MG63 (cell line): Measurements from ENCODE around the gene IGIP. TPM values are rescaled to one million over a fixed set of nuclear protein-coding genes. Genes with fewer than 3 reads are reported as not detected.

ENCODE experiments used
- DNase-seq: peaks from one replicate; pipeline ENCODE4 v3.0.0-alpha.2; 2020
- H3K27me3 ChIP-seq: fragments of 250-450 bp; sonication (Bioruptor Pico); 2 replicates; pipeline ENCODE4 v1.5.1; 2020; ENCODE audit warnings: mild to moderate bottlenecking, moderate library complexity
- H3K36me3 ChIP-seq: fragments of 250-450 bp; sonication (Bioruptor Pico); 2 replicates; pipeline ENCODE4 v1.5.1; 2020; ENCODE audit warnings: mild to moderate bottlenecking, moderate library complexity
- H3K4me3 ChIP-seq: fragments of 250-450 bp; sonication (Bioruptor Pico); 2 replicates; pipeline ENCODE4 v1.5.1; 2020; ENCODE audit warnings: mild to moderate bottlenecking, moderate library complexity
- H3K9me3 ChIP-seq: fragments of 250-450 bp; sonication (Bioruptor Pico); 2 replicates; pipeline ENCODE4 v1.5.1; 2020; ENCODE audit warnings: mild to moderate bottlenecking, moderate library complexity
- total RNA-seq: library from RNA; depleted of rRNA; stranded (reverse); fragments of >200 nt; shearing (Covaris generic); gene quantifications from 2 replicates; pipeline ENCODE4 v1.2.3, GENCODE V29; 2014; ENCODE audit warnings: low replicate concordance; rRNA removed

Gene IGIP
- 1.4 TPM in 2 replicates for total RNA-seq

GRCh38 chr5:140125637-140126036, at the start of gene IGIP:
Gene IGIP, plus strand, starts transcription at chr5:140125937. Its CDS starts 2,540 bp downstream, at chr5:140128477.
- H3K4me3 ChIP-seq, result no peak within 1 kb of the TSS
- no peaks in the 10 kb centered on the region for H3K27me3 ChIP-seq
- DNase-seq, result no peak
- no peaks in the 10 kb centered on the region for H3K9me3 ChIP-seq
- H3K36me3 ChIP-seq, result no peaks in the 10 kb centered on the region

DNA sequence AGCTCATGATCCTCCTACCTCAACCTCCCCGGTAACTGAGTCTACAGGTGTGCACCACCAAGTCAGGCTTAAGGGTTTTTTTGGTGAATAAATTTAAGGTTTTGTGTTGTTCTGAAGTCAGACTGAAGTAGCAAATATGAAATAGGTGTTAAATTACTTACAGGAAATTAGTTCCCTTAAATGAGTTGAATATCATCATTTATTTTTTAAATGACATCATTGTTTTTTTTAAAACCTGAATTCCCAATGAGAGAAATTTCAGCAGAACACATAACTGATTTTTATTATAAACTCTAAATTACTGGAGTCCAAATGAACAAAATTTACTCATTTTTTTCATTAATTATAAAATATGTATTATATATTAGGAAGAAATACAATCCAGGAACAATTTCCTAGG, 49.6 kb upstream of the IGIP start:
- Histone ChIP-seq H3K36me3 (no peaks in the 10 kb centered on the region), H3K9me3 (no peaks in the 10 kb centered on the region), H3K4me3 (no peak overlapping the region), H3K27me3 (no peaks in the 10 kb centered on the region; the same call in 1 of the 2 replicates)
- no peak for DNase-seq

GRCh38 chr5:140076788-140077187, 48.9 kb upstream of the IGIP start:
- H3K9me3 ChIP-seq, result no peaks in the 10 kb centered on the region
- peaks cover under 1% of the 10 kb centered on the region; the same call in 1 of the 2 replicates for H3K27me3 ChIP-seq
- no peak for DNase-seq
- H3K36me3 ChIP-seq, result no peaks in the 10 kb centered on the region
- H3K4me3 ChIP-seq, result no peak overlapping the region

GRCh38 chr5:140083120-140083519, 42.6 kb upstream of the IGIP start:
- Histone ChIP-seq H3K4me3 (no peak overlapping the region), H3K36me3 (no peaks in the 10 kb centered on the region), H3K9me3 (no peaks in the 10 kb centered on the region), H3K27me3 (peaks cover 40% of the 10 kb centered on the region)
- DNase-seq, result no peak

- Histone ChIP-seq H3K4me3 (no peak overlapping the region), H3K27me3 (peaks cover 40% of the 10 kb centered on the region)
- DNase-seq, result no peak
These were observed 42.1 kb upstream of the IGIP start for GRCh38 chr5:140083650-140084049.

DNA sequence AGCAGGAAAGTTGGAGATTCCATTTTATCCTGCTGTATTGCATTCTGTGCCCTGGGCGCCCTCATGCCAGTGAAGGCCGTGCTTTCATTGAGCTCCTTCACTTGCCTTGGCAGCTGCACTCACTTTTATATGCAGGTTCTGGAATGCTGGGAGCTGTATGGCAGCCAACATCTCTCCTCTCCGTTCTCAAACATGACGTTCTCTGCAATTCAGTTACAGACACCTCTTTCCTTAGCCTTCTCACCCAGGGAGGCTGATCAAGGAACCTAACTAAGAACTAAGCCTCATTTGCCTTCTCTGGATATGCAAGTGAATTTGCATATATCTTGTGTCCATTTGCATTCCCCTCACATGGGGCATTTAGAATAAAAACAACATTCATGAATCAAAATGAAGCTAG, 41.2 kb upstream of the IGIP start:
- H3K36me3 ChIP-seq, result no peaks in the 10 kb centered on the region
- no peak overlapping the region for H3K4me3 ChIP-seq
- no peak for DNase-seq
- peaks cover 4% of the 10 kb centered on the region for H3K9me3 ChIP-seq
- H3K27me3 ChIP-seq, result peaks cover 40% of the 10 kb centered on the region

More at GRCh38 chr5:140083650-140084049, 42.1 kb upstream of the IGIP start:
- Histone ChIP-seq H3K36me3 (no peaks in the 10 kb centered on the region), H3K9me3 (no peaks in the 10 kb centered on the region)

DNA sequence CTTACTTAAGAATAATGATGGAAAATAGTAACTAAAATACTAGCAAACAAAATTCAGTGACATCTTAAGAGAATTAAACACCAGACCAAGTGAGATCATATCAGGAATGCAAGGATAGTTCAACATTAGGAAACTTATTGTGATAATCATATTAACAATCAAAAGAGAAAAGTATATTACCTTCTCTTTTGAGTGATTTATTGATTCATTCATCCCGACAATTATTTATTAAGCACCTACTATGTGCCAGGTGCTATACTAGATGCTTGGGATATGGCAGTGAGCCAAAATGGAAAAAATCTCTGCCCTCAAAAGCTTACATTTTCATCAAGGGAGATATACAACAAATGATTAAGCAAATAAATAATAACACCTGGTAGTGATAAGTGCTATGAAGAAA, 35.5 kb upstream of the IGIP start:
- Histone ChIP-seq H3K36me3 (no peaks in the 10 kb centered on the region), H3K27me3 (peaks cover 15% of the 10 kb centered on the region), H3K4me3 (no peak overlapping the region), H3K9me3 (peaks cover 16% of the 10 kb centered on the region)
- DNase-seq, result no peak

GRCh38 chr5:140093179-140093578, 32.6 kb upstream of the IGIP start:
- no peak for DNase-seq
- no peak overlapping the region for H3K4me3 ChIP-seq
- H3K36me3 ChIP-seq, result no peaks in the 10 kb centered on the region
- peaks cover 16% of the 10 kb centered on the region for H3K9me3 ChIP-seq
- H3K27me3 ChIP-seq, result no peaks in the 10 kb centered on the region

DNA sequence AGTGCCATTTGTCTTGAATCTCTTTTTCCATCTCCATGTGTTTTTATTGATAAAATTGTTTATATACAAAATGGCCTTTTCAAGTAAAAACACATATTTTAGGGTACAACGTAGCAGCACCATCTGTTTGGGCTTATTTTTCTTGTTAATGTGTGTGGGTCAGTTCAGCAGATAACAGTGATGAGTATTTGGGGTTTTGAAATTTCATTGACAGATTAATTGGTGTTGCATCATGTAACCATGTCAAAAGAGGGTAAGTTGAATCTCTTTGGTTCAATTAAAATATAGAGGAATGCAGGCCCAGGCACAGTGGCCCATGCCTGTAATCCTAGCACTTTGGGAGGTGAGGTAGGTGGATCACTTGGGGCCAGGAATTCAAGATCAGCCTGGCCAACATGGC, 31.9 kb upstream of the IGIP start:
- no peaks in the 10 kb centered on the region for H3K27me3 ChIP-seq
- DNase-seq, result no peak
- H3K36me3 ChIP-seq, result no peaks in the 10 kb centered on the region
- H3K4me3 ChIP-seq, result no peak overlapping the region
- peaks cover 16% of the 10 kb centered on the region for H3K9me3 ChIP-seq

GRCh38 chr5:140094889-140095288, 30.8 kb upstream of the IGIP start:
- DNase-seq, result no peak

DNA sequence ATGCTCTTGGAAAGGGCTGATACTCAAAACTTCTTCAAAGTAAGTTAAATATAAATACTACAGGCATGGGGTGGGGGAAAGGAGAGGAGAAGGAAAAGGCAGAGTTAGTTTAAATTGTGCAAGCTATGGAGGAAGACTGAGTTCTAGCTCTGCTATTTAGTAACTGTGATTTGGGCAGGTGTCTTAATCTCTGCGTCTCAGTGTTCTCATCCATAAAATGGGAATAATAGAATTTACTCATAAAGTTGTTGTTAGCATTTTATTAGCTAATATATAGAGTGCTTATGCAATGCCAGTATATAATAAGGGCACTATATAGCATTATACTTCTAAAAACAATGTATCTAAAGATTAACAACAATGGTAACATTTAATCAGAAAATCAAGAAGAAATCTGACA, 24.6 kb upstream of the IGIP start:
- H3K9me3 ChIP-seq, result no peaks in the 10 kb centered on the region
- H3K36me3 ChIP-seq, result no peaks in the 10 kb centered on the region
- no peak overlapping the region for H3K4me3 ChIP-seq
- H3K27me3 ChIP-seq, result peaks cover 5% of the 10 kb centered on the region; the same call in 1 of the 2 replicates
- DNase-seq, result no peak

More at GRCh38 chr5:140094889-140095288, 30.8 kb upstream of the IGIP start:
- Histone ChIP-seq H3K9me3 (peaks cover 10% of the 10 kb centered on the region), H3K36me3 (no peaks in the 10 kb centered on the region), H3K27me3 (0 out of 2 replicates have a peak, but pooled peaks cover under 1% of the 10 kb centered on the region), H3K4me3 (no peak overlapping the region)

GRCh38 chr5:140103154-140103553, 22.6 kb upstream of the IGIP start:
- Histone ChIP-seq H3K36me3 (no peaks in the 10 kb centered on the region), H3K9me3 (no peaks in the 10 kb centered on the region), H3K27me3 (peaks cover 5% of the 10 kb centered on the region; the same call in 1 of the 2 replicates), H3K4me3 (no peak overlapping the region)
- no peak for DNase-seq

- peaks cover 5% of the 10 kb centered on the region; the same call in 1 of the 2 replicates for H3K27me3 ChIP-seq
- DNase-seq, result no peak
- H3K4me3 ChIP-seq, result no peak overlapping the region
- no peaks in the 10 kb centered on the region for H3K9me3 ChIP-seq
- H3K36me3 ChIP-seq, result no peaks in the 10 kb centered on the region
These were observed 21.6 kb upstream of the IGIP start for GRCh38 chr5:140104100-140104499.

DNA sequence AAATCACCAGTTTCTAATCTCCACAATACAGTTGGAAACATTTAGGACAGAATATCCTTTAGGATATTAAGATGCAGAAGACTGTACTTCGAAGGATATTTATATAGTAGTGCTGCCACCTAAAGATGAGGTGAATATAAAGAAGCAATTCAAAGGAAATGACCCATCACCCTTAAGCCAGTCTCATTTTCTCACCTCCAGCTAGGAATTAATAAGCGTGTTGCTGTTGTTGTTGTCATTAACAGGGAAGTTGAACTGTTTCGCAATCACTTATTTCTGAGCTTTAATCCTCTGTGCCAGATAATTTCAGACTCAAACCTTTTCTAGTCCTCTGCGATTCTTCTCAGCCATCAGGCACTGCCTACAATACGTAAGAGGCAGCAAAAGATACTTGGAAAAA, 19.6 kb upstream of the IGIP start:
- no peak for DNase-seq
- no peak overlapping the region for H3K4me3 ChIP-seq
- no peaks in the 10 kb centered on the region for H3K36me3 ChIP-seq
- no peaks in the 10 kb centered on the region for H3K27me3 ChIP-seq
- no peaks in the 10 kb centered on the region for H3K9me3 ChIP-seq

DNA sequence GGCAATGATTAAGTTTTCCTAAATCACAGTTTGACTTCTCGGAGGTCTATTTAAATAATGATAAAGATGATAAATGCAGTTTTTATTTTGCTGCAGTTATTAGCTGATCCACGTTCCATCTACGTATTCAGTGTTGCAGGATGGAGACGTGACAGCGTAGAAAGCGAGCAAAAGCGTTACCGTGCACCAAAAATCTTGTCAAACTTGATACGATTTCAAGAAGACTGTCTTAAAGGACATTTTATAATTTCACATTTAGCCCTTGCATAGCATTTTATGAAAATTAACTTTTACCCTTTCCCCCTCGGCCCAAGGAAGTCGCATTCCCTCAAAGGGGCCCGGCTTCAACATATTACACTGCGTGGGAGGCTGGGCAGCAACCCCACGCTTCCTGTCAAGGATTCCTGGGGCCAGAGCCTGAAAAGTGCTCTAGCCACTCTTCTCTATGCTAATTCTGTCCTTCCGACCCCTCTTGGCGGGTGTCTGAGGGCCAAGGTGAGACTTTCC, 18.9 kb upstream of the IGIP start:
- no peak for DNase-seq
- Histone ChIP-seq H3K9me3 (no peaks in the 10 kb centered on the region), H3K27me3 (no peaks in the 10 kb centered on the region), H3K4me3 (peak overlapping the region; percentile 69), H3K36me3 (no peaks in the 10 kb centered on the region)

DNA sequence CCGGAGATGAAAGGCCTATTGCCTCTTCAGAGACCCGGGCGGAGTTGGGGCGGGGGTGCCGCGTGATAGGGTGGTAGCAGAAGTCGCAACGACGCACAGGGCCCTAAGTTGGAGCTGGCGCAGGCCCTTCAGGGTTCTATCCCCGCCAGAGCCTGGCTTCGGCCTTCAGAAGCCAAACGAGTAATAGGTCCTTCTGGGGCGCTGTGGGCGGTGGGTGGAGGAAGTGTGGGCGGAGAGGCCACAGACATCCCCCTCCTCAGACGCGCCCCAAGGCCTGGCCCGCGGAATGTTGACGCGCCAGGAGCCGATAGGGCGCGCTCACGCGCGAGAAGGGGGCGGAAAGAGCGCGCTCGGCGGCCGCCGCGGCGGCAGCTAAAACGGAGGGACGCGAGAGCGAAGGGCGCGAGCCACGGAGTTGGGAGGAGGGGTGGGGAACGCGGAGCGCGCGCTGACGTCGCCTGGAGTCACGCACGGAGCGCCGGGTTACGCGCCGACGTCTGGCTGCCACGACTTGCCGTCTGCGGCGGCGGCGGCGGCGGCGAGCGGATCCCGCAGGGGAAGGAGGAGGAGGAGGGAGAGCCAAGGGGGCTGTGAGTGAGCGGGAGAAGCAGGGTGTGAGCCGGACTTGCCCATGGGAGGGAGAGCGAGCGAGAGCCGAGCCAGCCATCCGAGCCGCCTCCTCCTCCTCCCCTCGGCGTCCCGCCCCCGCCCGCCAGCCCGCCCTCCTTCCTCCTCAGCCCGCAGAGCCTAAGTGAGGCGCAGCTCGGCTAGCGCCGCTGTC, 18.2 kb upstream of the IGIP start:
- DNase-seq, result peak; percentile 97
- no peaks in the 10 kb centered on the region for H3K36me3 ChIP-seq
- no peaks in the 10 kb centered on the region for H3K27me3 ChIP-seq
- no peaks in the 10 kb centered on the region for H3K9me3 ChIP-seq
- peak overlapping the region; percentile 69 for H3K4me3 ChIP-seq

- H3K36me3 ChIP-seq, result no peaks in the 10 kb centered on the region
- H3K4me3 ChIP-seq, result peak overlapping the region; percentile 69
- DNase-seq, result peak; percentile 38
- no peaks in the 10 kb centered on the region for H3K9me3 ChIP-seq
- H3K27me3 ChIP-seq, result no peaks in the 10 kb centered on the region
These were observed 17.4 kb upstream of the IGIP start for GRCh38 chr5:140108093-140109017.
